Glutamatergic neuron (in vitro differentiated cells): ENCODE results near the gene TK1. TPM values are rescaled to one million over a fixed set of nuclear protein-coding genes. Genes with fewer than 3 reads are reported as not detected.

Experiments used
- DNase-seq: peaks from one replicate; pipeline ENCODE4 v3.0.0; 2022
- H3K27ac Mint-ChIP-seq: one replicate; pipeline ENCODE4 v1.8.0; 2020; ENCODE audit warnings: mild to moderate bottlenecking, mixed read lengths, inconsistent platforms; ENCODE audit not compliant: unreplicated experiment
- H3K27me3 Mint-ChIP-seq: one replicate; pipeline ENCODE4 v1.8.0; 2020; ENCODE audit warnings: mild to moderate bottlenecking, moderate library complexity, mixed read lengths, inconsistent platforms; ENCODE audit not compliant: unreplicated experiment
- H3K36me3 Mint-ChIP-seq: one replicate; pipeline ENCODE4 v1.8.0; 2020; ENCODE audit warnings: mild to moderate bottlenecking, mixed read lengths, inconsistent platforms; ENCODE audit not compliant: unreplicated experiment
- H3K4me1 Mint-ChIP-seq: one replicate; pipeline ENCODE4 v1.8.0; 2020; ENCODE audit warnings: mild to moderate bottlenecking, low read depth, mixed read lengths, inconsistent platforms; ENCODE audit not compliant: unreplicated experiment
- H3K4me3 Mint-ChIP-seq: one replicate; pipeline ENCODE4 v1.8.0; 2020; ENCODE audit warnings: mild to moderate bottlenecking, mixed read lengths, inconsistent platforms; ENCODE audit not compliant: unreplicated experiment
- H3K9me3 Mint-ChIP-seq: one replicate; pipeline ENCODE4 v1.8.0; 2020; ENCODE audit warnings: mild to moderate bottlenecking, moderate library complexity, mixed read lengths, inconsistent platforms; ENCODE audit not compliant: unreplicated experiment
- CTCF ChIP-seq: fragments of 200-600 bp; sonication (generic); IDR thresholded peaks from one replicate; pipeline ENCODE4 v1.5.0; 2021; ENCODE audit not compliant: partially characterized antibody, unreplicated experiment
- total RNA-seq: library from RNA; stranded (reverse); fragmentation: NEBNext Ultra II Directional; extraction: Animal tissue kit (Norgen Biotek cat#: 25700); gene quantifications from one replicate; pipeline ENCODE4 v1.2.1, GENCODE V29; 2021; ENCODE audit not compliant: unreplicated experiment

Gene TK1
- total RNA-seq, 1 donor from 2014 or later = 2.5 TPM

DNA sequence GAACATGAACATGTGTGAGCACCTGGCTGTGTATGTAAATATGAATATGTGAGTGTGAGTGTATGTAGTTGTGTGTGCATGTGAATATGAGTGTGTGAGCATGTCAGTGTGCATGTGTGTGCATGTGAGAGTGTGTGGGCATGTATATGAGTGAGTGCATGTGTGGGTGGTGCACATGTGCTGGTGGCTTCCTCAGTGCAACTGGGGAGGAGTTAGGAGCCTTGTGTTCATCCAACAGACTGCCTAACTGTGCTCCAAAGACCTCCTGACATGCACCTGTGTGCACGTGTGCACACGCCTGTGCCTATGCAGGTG is 46.0 kb upstream of the TK1 start:
- Mint-ChIP-seq H3K27ac (no peak overlapping the region), H3K4me3 (no peak overlapping the region), H3K27me3 (peaks cover 2% of the 10 kb centered on the region), H3K9me3 (peaks cover 2% of the 10 kb centered on the region), H3K36me3 (no peaks in the 10 kb centered on the region), H3K4me1 (peaks cover 2% of the 10 kb centered on the region)
- DNase-seq = no peak
- TF ChIP-seq CTCF = no peak

- Mint-ChIP-seq H3K4me3 (no peak overlapping the region), H3K27me3 (peaks cover 4% of the 10 kb centered on the region), H3K9me3 (peaks cover 6% of the 10 kb centered on the region), H3K27ac (no peak overlapping the region), H3K4me1 (peaks cover 4% of the 10 kb centered on the region), H3K36me3 (no peaks in the 10 kb centered on the region)
- DNase-seq = peak; percentile 71
- TF ChIP-seq CTCF = no peak
Measured at GRCh38 chr17:78231991-78232858, 45.4 kb upstream of the TK1 start.

- Mint-ChIP-seq H3K27me3 (peaks cover 4% of the 10 kb centered on the region), H3K27ac (no peak within 1 kb of the TSS), H3K4me1 (peaks cover 4% of the 10 kb centered on the region), H3K4me3 (no peak within 1 kb of the TSS), H3K9me3 (peaks cover 6% of the 10 kb centered on the region), H3K36me3 (no peaks in the 10 kb centered on the region)
- TF ChIP-seq CTCF = no peak
- DNase-seq = no peak
Measured at GRCh38 chr17:78230996-78231935, 44.4 kb upstream of the TK1 start, which contains the start of gene TMEM235. Gene TMEM235 (plus strand): TSS chr17:78231631. CDS start chr17:78232024, 393 bp downstream.

- DNase-seq = no peak
- Mint-ChIP-seq H3K4me1 (peaks cover 4% of the 10 kb centered on the region), H3K27ac (no peak overlapping the region), H3K9me3 (peaks cover 6% of the 10 kb centered on the region), H3K36me3 (no peaks in the 10 kb centered on the region), H3K27me3 (peaks cover 4% of the 10 kb centered on the region), H3K4me3 (no peak overlapping the region)
- TF ChIP-seq CTCF = no peak
Measured at GRCh38 chr17:78230252-78230962, 43.6 kb upstream of the TK1 start.
